T-helper 22 cell (primary cell): ENCODE data around the gene CCDC7.
"Not testable (repeated sequence)": the region's sequence is repeated elsewhere in the genome, so short reads cannot be mapped to it uniquely, and the experiment has no call there.

Source experiments
- DNase-seq: peaks from one replicate; pipeline ENCODE4 v3.0.0-alpha.2; 2020; ENCODE audit warnings: low read depth

Gene CCDC7

GRCh38 chr10:32454148-32454547, 8.2 kb downstream of the CCDC7 start:
- DNase-seq = no peak

- peak; percentile 47 for DNase-seq
These were observed 13.2 kb downstream of the CCDC7 start for GRCh38 chr10:32459051-32459698.

DNA sequence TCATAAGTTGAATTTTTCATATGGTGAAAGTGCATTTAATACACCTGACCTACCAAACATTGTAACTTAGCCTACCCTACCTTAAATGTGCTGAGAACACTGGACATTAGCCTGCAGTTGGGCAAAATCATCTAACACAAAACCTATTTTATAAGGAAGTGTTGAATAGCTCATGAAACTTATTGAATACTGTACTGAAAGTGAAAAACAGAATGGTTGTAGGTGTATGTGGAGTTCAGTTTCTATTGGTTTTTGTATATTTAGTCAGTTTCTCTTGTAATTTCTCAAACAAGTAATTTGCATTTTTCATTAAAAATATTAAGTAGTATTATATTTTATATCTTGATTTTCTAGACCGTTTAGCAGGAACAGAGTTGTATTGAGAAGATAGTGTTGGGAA, 15.3 kb downstream of the CCDC7 start:
- no peak for DNase-seq

DNA sequence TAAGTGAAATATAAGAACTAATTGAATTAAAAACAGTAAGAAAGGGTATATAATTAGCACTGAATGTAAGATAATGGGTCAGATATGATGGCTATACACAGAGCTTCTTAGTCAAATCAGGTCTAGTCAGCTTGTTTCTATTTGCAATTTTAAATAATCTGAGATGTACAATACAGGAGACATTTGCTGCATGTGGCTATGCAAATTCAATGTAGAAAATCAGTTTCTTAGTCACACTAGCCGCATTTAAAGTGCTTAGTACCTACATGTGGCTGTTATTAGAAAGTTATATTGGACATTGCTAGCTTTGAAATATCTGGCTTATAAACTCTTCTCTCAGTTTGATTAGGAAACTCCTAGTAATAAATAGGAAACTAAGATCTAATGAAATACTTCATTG, 25.3 kb downstream of the CCDC7 start:
- DNase-seq = no peak

DNA sequence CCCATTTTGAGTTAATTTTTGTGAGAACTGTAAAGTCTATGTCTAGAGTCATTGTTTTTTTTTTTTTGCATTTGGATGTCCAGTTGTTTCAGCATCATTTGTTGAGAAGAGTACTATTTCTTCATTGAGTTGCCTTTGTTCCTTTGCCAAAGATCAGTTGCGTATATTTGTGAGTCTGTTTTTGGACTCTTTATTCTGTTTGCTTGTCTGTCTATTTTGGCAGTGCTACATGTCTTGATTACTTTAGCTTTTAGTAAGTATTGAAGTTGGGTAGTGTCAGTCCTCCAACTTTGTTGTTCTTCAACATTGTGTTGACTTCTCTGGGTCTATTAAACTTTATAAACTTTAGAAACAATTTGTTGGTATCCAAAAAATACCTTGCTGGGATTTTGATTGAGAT, 31.6 kb downstream of the CCDC7 start:
- no peak for DNase-seq

- no peak for DNase-seq
These were observed 35.7 kb downstream of the CCDC7 start for GRCh38 chr10:32481606-32482005.

DNA sequence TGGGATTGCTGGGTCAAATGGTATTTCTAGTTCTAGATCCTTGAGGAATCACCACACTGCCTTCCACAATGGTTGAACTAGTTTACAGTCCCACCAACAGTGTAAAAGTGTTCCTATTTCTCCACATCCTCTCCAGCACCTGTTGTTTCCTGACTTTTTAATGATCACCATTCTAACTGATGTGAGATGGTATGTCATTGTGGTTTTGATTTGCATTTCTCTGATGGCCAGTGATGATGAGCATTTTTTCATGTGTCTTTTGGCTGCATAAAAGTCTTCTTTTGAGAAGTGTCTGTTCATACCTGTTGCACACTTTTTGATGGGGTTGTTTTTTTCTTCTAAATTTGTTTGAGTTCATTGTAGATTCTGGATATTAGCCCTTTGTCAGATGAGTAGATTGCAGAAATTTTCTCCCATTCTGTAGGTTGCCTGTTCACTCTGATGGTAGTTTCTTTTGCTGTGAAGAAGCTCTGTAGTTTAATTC, 37.1 kb downstream of the CCDC7 start:
- DNase-seq = not testable (repeated sequence)

DNA sequence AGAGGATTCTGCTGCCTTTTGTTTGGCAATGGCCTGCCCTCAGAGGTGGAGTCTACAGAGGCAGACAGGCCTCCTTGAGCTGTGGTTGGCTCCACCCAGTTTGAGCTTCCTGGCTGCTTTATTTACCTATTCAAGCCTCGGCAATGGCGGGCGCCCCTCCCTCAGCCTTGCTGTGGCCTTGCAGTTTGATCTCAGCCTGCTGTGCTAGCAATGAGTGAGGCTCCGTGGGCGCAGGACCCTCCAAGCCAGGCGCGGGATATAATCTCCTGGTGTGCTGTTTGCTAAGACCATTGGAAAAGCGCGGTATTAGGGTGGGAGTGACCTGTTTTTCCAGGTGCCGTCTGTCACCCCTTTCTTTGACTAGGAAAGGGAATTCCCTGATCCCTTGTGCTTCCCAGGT, 42.1 kb downstream of the CCDC7 start:
- DNase-seq = not testable (repeated sequence)

GRCh38 chr10:32489158-32489557, 43.2 kb downstream of the CCDC7 start:
- no peak for DNase-seq

DNA sequence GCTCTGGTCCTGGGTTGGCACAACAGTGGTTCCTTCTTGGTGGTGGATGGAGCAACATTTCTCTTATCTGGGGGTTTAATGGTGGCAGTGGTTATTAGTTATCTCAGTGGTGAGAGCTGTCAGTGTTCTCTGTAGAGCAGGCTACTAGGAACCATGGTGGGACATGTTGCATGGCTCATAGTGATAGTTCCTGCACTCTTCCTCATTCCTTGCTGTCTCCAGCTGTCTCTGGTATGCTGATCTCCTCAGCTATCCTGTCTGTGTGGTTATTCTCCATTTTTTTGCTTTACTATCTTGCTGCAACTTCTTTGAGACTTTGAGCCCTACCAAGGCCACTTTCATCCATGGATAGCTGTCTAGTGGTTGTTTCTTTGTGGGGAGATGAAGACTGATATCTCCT, 44.0 kb downstream of the CCDC7 start:
- DNase-seq = no peak

DNA sequence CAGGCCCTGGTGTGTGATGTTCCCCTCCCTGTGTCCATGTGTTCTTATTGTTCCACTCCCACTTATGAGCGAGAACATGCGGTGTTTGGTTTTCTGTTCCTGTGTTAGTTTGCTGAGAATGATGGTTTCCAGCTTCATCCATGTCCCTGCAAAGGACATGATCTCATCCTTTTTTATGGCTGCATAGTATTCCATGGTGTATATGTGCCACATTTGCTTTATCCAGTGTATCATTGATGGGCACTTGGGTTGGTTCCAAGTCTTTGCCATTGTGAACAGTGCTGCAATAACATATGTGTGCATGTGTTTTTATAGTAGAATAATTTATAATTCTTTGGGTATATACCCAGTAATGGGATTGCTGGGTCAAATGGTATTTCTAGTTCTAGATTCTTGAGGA, 48.6 kb downstream of the CCDC7 start:
- not testable (repeated sequence) for DNase-seq

GRCh38 chr10:32500136-32500535, 54.2 kb downstream of the CCDC7 start:
- not testable (repeated sequence) for DNase-seq

DNA sequence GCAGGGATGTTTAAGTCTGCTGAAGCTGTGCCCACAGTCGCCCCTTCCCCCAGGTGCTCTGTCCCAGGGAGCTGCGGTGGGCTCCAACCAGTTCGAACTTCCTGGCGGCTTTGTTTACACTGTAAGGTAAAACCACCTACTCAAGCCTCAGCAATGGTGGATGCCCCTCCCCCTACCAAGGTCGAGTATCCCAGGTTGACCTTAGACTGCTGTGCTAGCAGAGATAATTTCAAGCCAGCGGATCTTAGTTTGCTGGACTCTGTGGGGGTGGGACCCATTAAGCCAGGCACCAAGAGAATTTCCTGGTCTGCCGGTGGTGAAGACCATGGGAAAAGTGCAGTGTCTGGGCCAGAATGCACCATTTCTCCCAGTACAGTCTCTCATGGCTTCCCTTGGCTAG, 56.0 kb downstream of the CCDC7 start:
- DNase-seq = no peak

DNA sequence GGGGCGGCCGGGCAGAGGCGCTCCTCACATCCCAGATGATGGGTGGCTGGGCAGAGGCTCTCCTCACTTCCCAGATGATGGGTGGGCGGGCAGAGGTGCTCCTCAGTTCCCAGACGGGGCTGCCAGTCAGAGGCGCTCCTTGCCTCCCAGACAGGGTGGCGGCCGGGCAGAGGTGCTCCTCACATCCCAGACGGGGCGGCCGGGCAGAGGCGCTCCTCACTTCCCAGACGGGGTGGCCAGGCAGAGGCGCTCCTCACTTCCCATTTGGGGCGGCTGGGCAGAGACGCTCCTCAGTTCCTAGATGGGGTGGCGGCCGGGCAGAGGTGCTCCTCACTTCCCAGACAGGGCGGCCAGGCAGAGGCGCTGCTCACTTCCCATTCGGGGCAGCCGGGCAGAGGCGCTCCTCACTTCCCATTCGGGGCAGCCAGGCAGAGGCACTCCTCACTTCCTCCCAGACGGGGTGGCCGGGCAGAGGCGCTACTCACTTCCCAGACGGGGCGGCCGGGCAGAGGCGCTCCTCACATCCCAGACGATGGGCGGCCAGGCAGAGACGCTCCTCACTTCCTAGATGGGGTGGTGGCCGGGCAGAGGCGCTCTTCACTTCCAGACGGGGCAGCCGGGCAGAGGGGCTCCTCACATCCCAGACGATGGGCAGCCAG, 60.0 kb downstream of the CCDC7 start:
- DNase-seq = not testable (repeated sequence)

DNA sequence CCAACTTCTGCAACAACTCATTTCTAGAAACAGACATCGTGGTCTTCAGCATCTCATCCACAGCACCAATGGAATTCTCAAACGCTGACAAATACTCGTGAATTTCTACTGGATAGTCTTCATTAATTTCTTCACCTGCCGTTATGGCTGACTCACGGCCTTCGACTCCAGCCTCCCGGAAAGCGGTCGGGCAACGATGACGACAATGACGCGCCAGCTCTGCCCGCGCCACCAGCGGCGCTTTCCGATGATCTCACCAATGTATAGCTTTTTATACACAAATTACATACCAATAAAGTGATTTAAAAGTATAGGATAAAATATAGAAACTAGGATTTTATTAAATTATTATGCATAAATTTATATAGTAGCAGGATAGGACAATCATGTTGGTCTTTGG, 65.7 kb downstream of the CCDC7 start:
- DNase-seq = no peak

DNA sequence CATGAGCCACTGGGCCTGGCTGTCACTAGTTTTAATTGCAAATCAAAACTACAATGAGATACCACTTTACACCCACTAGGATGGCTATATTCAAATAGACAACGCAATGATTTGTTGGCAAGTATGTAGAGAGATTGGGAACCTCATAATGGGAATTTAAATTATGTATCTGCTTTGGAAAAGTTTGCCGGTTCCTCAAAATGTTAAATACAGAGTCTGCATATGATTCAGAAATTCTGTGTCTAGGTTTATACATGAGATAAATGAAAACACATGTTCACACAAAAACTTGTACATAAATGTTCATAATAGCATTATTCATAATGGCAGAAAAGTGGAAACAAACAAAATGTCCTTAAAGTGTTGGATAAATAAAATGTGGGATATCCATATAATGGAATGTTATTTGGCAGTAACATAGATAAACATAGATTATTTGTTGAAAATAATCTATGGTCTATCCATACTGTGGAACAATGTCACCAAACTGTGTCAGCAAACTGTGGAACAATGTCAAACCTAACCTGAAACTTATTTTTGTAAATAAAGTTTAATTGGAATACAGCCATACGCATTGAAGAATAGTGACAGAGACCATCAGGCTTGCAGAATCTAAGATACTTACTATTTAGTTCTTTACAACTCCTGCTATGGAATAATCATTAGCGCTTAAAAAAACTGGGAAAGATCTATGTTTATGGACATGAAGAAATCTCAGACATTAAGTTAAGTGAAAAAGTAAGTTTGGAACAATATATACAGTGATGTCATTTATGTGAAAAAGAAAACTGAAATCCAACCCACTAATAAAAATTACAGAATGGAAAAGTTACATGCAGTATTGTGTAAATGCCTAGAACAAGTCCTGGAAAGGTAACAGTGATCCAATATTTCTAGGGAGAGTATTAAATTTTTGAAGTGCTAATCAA, 70.9 kb downstream of the CCDC7 start:
- no peak for DNase-seq

- no peak for DNase-seq
These were observed 84.3 kb downstream of the CCDC7 start for GRCh38 chr10:32530231-32530630.

GRCh38 chr10:32538256-32538655, 92.3 kb downstream of the CCDC7 start:
- no peak for DNase-seq

- no peak for DNase-seq
These were observed 94.9 kb downstream of the CCDC7 start for GRCh38 chr10:32540691-32541470.

- DNase-seq = no peak
These were observed 102.3 kb downstream of the CCDC7 start for GRCh38 chr10:32548208-32548607.

- no peak for DNase-seq
These were observed 110.9 kb downstream of the CCDC7 start for GRCh38 chr10:32556783-32557395.
